ENCODE results near the gene RARB. TPM values are rescaled to one million over a fixed set of nuclear protein-coding genes. Genes with fewer than 3 reads are reported as not detected.
A peak's percentile ranks its signal among the peaks of the same experiment; 100 is the strongest.

RARB gene
- polyA plus RNA-seq, 1 donor (not counting 4 experiments of a cell fraction or from before 2014, with no cell fraction given) = 0.03 TPM

- FAIRE-seq (no peak), DNase-seq (ENCODE audit: low read depth, low spot score) (no peak)
- Histone ChIP-seq H3K4me2 (ENCODE audit: control insufficient read depth, extremely low read depth, insufficient read depth, low read depth, low read length) (no peak overlapping the region), H3K9me1 (ENCODE audit: control insufficient read depth, extremely low read depth, insufficient read depth, low read length) (no peaks in the 10 kb centered on the region), H4K20me1 (ENCODE audit: control insufficient read depth, extremely low read depth, insufficient read depth, low read length) (no peaks in the 10 kb centered on the region), H3K27ac (ENCODE audit: control insufficient read depth, insufficient read depth, low read length) (no peak overlapping the region), H3K4me1 (ENCODE audit: control insufficient read depth, extremely low read depth, insufficient read depth, low read length) (peaks cover 9% of the 10 kb centered on the region), H3K9ac (ENCODE audit: control insufficient read depth, extremely low read depth, insufficient read depth, low read length) (no peak overlapping the region), H3K4me3 (ENCODE audit: control insufficient read depth in 2 of 3, extremely low read depth in 1 of 3, insufficient read depth in 2 of 3, low read depth in 1 of 3, low read length in 3 of 3) (no peak overlapping the region), H2AFZ (ENCODE audit: control insufficient read depth, low read length) (no peak overlapping the region), H3K9me3 (ENCODE audit: control insufficient read depth, low read depth, low read length) (no peaks in the 10 kb centered on the region), H3K36me3 (ENCODE audit: control insufficient read depth in 2 of 2, extremely low read depth in 1 of 2, insufficient read depth in 2 of 2, low read length in 2 of 2) (no peaks in the 10 kb centered on the region), H3K79me2 (ENCODE audit: control insufficient read depth, insufficient read depth, low read length) (no peaks in the 10 kb centered on the region), H3K27me3 (ENCODE audit: control insufficient read depth, extremely low read depth, insufficient read depth, low read length) (no peaks in the 10 kb centered on the region)
- TF ChIP-seq EZH2 (IDR thresholded peaks at IDR 0.05; ENCODE audit: low read length) = no peak
- no peak for TF ChIP-seq CTCF (optimal IDR thresholded peaks at IDR 0.05 in 1 of 3, IDR thresholded peaks at IDR 0.05 in 1 of 3, conservative IDR thresholded peaks at IDR 0.05 in 1 of 3; ENCODE audit: extremely low read depth in 1 of 3, insufficient read depth in 2 of 3, low read length in 3 of 3)
- dilution Hi-C loops (cut with MboI; ENCODE audit: extremely low pct_ligation_motif_present, low sequenced_read_pairs) = no loop called here
Observed at GRCh38 chr3:25421747-25422146, 6.3 kb upstream of the RARB start.

GRCh38 chr3:25423780-25424588, 4.1 kb upstream of the RARB start:
- Histone ChIP-seq H3K27me3 (ENCODE audit: control insufficient read depth, extremely low read depth, insufficient read depth, low read length) (peaks cover 7% of the 10 kb centered on the region), H3K79me2 (ENCODE audit: control insufficient read depth, insufficient read depth, low read length) (no peaks in the 10 kb centered on the region), H2AFZ (ENCODE audit: control insufficient read depth, low read length) (no peak overlapping the region), H3K4me1 (ENCODE audit: control insufficient read depth, extremely low read depth, insufficient read depth, low read length) (peaks cover 11% of the 10 kb centered on the region), H3K4me3 (ENCODE audit: control insufficient read depth in 2 of 3, extremely low read depth in 1 of 3, insufficient read depth in 2 of 3, low read depth in 1 of 3, low read length in 3 of 3) (no peak overlapping the region), H3K9ac (ENCODE audit: control insufficient read depth, extremely low read depth, insufficient read depth, low read length) (no peak overlapping the region), H3K4me2 (ENCODE audit: control insufficient read depth, extremely low read depth, insufficient read depth, low read depth, low read length) (peak overlapping the region; percentile 12), H3K27ac (ENCODE audit: control insufficient read depth, insufficient read depth, low read length) (no peak overlapping the region), H4K20me1 (ENCODE audit: control insufficient read depth, extremely low read depth, insufficient read depth, low read length) (no peaks in the 10 kb centered on the region), H3K9me1 (ENCODE audit: control insufficient read depth, extremely low read depth, insufficient read depth, low read length) (no peaks in the 10 kb centered on the region), H3K36me3 (ENCODE audit: control insufficient read depth in 2 of 2, extremely low read depth in 1 of 2, insufficient read depth in 2 of 2, low read length in 2 of 2) (no peaks in the 10 kb centered on the region), H3K9me3 (ENCODE audit: control insufficient read depth, low read depth, low read length) (no peaks in the 10 kb centered on the region)
- dilution Hi-C loops (cut with MboI; ENCODE audit: extremely low pct_ligation_motif_present, low sequenced_read_pairs) = no loop called here
- FAIRE-seq (no peak), DNase-seq (ENCODE audit: low read depth, low spot score) (no peak)
- no peak for TF ChIP-seq CTCF (optimal IDR thresholded peaks at IDR 0.05 in 1 of 3, IDR thresholded peaks at IDR 0.05 in 1 of 3, conservative IDR thresholded peaks at IDR 0.05 in 1 of 3; ENCODE audit: extremely low read depth in 1 of 3, insufficient read depth in 2 of 3, low read length in 3 of 3)
- TF ChIP-seq EZH2 (IDR thresholded peaks at IDR 0.05; ENCODE audit: low read length) = no peak
